ENCODE measurements around the gene SRRM4.
"Not testable (repeated sequence)": the region's sequence is repeated elsewhere in the genome, so short reads cannot be mapped to it uniquely, and the experiment has no call there.

The SRRM4 gene

GRCh38 chr12:118981285-118982211 is at the start of gene SRRM4:
SRRM4 (plus strand) TSS chr12:118981541; CDS start chr12:118981883, 342 bp downstream.
- no peak for DNase-seq (ENCODE audit: low read depth)

GRCh38 chr12:118946256-118946655 is 35.1 kb upstream of the SRRM4 start:
- DNase-seq (ENCODE audit: low read depth) = no peak

- DNase-seq (ENCODE audit: low read depth) = no peak
These were observed 22.8 kb upstream of the SRRM4 start for GRCh38 chr12:118958520-118958919.

- DNase-seq (ENCODE audit: low read depth) = no peak
These were observed 22.0 kb upstream of the SRRM4 start for GRCh38 chr12:118959348-118959747.

GRCh38 chr12:118959985-118960560 is 21.3 kb upstream of the SRRM4 start:
- DNase-seq (ENCODE audit: low read depth) = no peak

- DNase-seq (ENCODE audit: low read depth) = no peak
These were observed 20.5 kb upstream of the SRRM4 start for GRCh38 chr12:118960865-118961264.

- DNase-seq (ENCODE audit: low read depth) = no peak
These were observed 16.4 kb upstream of the SRRM4 start for GRCh38 chr12:118964988-118965387.

- no peak for DNase-seq (ENCODE audit: low read depth)
These were observed 10.5 kb upstream of the SRRM4 start for GRCh38 chr12:118970856-118971255.

GRCh38 chr12:118972982-118973381 is 8.4 kb upstream of the SRRM4 start:
- DNase-seq (ENCODE audit: low read depth) = no peak

GRCh38 chr12:118979763-118980406 is 1.5 kb upstream of the SRRM4 start:
- DNase-seq (ENCODE audit: low read depth) = peak; percentile 4

- no peak for DNase-seq (ENCODE audit: low read depth)
These were observed 830 bp upstream of the SRRM4 start for GRCh38 chr12:118980407-118981014.

- no peak for DNase-seq (ENCODE audit: low read depth)
These were observed 961 bp downstream of the SRRM4 start for GRCh38 chr12:118982302-118982701.

- no peak for DNase-seq (ENCODE audit: low read depth)
These were observed 1.8 kb downstream of the SRRM4 start for GRCh38 chr12:118982984-118983761.

GRCh38 chr12:118984161-118984943 is 3.0 kb downstream of the SRRM4 start:
- no peak for DNase-seq (ENCODE audit: low read depth)

- DNase-seq (ENCODE audit: low read depth) = no peak
These were observed 4.7 kb downstream of the SRRM4 start for GRCh38 chr12:118986050-118986449.

GRCh38 chr12:118999107-118999506 is 17.8 kb downstream of the SRRM4 start:
- DNase-seq (ENCODE audit: low read depth) = no peak

GRCh38 chr12:119005085-119005484 is 23.7 kb downstream of the SRRM4 start:
- no peak for DNase-seq (ENCODE audit: low read depth)

GRCh38 chr12:119005913-119006312 is 24.6 kb downstream of the SRRM4 start:
- DNase-seq (ENCODE audit: low read depth) = no peak

- DNase-seq (ENCODE audit: low read depth) = no peak
These were observed 25.4 kb downstream of the SRRM4 start for GRCh38 chr12:119006746-119007145.

- not testable (repeated sequence) for DNase-seq (ENCODE audit: low read depth)
These were observed 26.9 kb downstream of the SRRM4 start for GRCh38 chr12:119008273-119008672.

GRCh38 chr12:119008691-119009221 is 27.4 kb downstream of the SRRM4 start:
- no peak for DNase-seq (ENCODE audit: low read depth)

Measured in activated T-cell treated with anti-CD3 and anti-CD28 coated beads for 24 hours (primary cell).